ENCODE data around the gene MFRP.

MFRP gene

DNA sequence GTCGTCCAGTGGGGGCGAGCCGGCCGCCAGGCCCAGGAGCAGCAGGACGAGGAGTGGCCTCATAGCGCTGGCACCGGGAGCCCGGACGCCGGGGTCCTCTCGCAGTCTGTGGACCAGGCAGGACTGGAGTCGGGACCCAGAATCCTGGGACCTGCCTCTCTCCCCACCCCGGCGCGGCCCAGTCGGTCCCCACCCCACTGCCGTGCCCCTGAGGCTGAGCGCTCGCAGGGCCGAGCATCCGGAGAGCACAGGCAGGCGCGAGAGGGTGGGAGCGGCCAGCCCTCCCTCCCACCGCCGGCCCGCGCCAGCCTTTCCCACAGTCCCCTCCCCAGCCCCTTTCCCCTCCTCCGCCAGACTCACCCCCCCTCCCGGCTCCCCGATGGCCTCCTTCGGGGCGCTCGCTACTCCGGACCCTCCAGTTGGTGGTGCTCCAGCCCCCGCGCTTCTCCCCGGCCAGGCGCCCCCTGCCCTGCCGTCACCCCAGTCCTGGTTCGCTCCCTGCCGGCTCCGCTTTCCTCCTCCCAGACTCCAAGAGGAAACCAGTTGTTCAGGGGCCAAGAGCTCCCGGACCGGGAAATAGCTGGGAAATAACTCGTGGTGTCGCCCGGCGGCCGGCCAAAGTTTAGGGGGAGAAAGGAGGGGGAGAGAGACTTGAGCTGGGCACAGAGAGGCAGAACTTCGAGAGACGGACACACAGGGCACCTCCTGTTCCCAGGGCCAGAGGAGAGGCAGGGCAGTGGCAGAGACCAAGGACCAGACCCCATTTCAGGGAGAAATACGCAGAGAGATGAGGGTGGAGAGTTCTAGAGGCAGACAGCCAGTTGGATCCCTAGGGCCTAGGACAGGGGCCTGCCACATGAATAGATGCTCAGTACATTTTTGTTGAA lies 5.9 kb downstream of the MFRP start, which contains the start of gene C1QTNF5:
C1QTNF5 (minus strand) TSS at position 549 of the 887 bp plus-strand sequence; CDS start at position 63, 486 bp downstream.
- H3K4me3 ChIP-seq (ENCODE audit: low read depth, low read length), result peak within 1 kb of the TSS; percentile 30

DNA sequence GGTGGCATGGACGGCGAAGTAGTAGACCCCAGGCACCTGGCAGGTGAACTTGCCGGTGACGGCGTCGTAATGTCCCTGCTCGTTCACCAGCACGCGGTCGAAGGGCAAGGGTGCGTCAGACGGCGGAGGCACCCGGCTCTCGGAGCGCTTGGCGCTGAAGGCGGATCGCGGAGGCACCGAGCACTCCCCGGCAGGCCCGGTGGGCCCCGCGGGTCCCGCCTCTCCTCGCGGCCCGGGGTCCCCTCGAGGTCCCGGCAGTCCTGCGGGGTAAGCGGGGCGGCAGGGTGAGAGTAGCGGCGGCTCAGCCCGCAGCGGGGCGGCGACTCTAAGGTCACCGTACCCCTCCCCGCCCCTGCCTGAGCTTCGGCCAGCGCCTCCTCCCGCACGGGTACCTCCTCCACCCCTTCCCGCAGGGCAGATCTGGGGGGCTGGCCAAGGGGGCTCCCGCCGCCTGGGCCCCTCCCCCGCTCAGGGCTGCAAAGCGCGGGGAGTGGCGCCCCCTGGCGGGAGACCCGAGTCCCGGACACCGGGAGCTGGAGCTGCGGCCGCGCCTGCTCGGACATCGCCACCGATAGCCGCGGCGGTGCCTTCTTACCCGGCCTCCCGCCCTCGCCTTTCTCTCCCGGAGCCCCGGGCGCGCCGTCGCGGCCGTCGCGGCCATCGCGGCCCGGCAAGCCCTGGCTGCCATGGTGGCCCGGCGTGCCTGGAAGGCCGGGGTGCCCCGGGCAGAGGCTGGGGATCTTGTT lies 6.7 kb downstream of the MFRP start:
- no peak for DNase-seq (ENCODE audit: low read depth)
- peak overlapping the region; percentile 30 for H3K4me3 ChIP-seq (ENCODE audit: low read depth, low read length)
- TF ChIP-seq, protein P1, sequence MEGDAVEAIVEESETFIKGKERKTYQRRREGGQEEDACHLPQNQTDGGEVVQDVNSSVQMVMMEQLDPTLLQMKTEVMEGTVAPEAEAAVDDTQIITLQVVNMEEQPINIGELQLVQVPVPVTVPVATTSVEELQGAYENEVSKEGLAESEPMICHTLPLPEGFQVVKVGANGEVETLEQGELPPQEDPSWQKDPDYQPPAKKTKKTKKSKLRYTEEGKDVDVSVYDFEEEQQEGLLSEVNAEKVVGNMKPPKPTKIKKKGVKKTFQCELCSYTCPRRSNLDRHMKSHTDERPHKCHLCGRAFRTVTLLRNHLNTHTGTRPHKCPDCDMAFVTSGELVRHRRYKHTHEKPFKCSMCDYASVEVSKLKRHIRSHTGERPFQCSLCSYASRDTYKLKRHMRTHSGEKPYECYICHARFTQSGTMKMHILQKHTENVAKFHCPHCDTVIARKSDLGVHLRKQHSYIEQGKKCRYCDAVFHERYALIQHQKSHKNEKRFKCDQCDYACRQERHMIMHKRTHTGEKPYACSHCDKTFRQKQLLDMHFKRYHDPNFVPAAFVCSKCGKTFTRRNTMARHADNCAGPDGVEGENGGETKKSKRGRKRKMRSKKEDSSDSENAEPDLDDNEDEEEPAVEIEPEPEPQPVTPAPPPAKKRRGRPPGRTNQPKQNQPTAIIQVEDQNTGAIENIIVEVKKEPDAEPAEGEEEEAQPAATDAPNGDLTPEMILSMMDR (IDR thresholded peaks at IDR 0.05; ENCODE audit: control insufficient read depth, extremely low read depth, insufficient read depth), result peak; percentile 77

More for the DNA sequence above, 5.9 kb downstream of the MFRP start, which contains the start of gene C1QTNF5:
- TF ChIP-seq, protein P1 (IDR thresholded peaks at IDR 0.05; ENCODE audit: control insufficient read depth, extremely low read depth, insufficient read depth), result no peak
- no peak for DNase-seq (ENCODE audit: low read depth)

DNA sequence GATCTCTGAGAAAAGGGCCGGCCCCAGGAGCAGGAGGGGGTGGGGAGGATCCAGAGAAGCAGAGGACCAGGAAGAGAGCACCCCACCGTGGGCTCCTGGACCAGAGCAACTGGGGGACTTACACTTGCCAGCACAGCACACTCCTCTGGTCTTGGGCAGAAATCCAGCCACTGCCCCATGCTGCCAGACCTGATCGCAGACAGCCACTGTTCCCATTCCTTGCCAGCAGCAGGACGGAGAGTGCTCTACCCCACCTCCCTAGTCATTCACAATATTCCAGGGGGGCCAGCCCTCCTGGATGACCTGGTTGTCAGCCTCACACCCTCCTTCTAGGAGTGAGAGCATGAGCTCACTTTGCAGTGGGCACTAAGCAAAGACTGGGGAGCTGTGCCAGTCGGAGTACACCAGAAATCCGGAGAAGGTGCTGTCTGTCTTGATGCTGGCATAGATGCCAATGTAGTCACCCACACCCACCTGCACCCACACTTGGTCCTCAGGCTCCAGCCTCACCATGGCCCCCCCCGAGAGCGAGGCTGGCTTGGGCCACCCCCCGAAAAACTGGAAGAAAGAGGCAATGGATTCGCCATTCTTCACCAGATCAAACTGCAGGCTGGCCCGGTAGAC lies 7.4 kb downstream of the MFRP start:
- H3K4me3 ChIP-seq (ENCODE audit: low read depth, low read length), result no peak overlapping the region
- DNase-seq (ENCODE audit: low read depth), result no peak
- TF ChIP-seq, protein P1 (IDR thresholded peaks at IDR 0.05; ENCODE audit: control insufficient read depth, extremely low read depth, insufficient read depth), result no peak

DNA sequence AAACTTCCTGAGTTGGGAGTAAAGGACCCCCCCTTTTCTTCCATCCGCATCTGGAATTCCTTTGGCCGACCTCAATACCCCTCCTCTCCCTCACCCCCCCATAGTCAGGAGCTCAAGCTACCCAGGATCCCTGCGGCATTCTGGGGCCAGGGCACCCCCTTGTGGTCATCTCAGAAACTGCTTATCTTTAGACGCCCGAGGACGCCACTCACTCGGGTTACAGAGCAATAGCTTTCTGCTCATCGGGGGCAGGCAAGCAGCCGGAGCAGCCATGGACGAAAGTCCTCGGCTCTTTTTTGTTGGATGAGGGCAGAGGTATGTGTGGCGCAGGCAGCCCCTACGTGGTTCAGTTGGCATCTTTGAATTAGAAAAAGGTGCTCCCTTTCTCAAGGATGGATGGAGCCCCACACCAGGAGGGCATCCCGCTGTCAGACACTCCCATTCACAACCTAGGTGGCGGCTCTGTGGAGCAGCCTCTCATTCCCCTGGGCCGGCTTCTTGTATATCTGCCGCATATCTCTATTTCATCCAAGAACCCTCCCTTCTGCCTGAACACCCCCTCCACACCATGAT lies 8.1 kb downstream of the MFRP start:
- DNase-seq (ENCODE audit: low read depth), result no peak
- TF ChIP-seq, protein P1 (IDR thresholded peaks at IDR 0.05; ENCODE audit: control insufficient read depth, extremely low read depth, insufficient read depth), result peak; percentile 86
- no peak overlapping the region for H3K4me3 ChIP-seq (ENCODE audit: low read depth, low read length)

DNA sequence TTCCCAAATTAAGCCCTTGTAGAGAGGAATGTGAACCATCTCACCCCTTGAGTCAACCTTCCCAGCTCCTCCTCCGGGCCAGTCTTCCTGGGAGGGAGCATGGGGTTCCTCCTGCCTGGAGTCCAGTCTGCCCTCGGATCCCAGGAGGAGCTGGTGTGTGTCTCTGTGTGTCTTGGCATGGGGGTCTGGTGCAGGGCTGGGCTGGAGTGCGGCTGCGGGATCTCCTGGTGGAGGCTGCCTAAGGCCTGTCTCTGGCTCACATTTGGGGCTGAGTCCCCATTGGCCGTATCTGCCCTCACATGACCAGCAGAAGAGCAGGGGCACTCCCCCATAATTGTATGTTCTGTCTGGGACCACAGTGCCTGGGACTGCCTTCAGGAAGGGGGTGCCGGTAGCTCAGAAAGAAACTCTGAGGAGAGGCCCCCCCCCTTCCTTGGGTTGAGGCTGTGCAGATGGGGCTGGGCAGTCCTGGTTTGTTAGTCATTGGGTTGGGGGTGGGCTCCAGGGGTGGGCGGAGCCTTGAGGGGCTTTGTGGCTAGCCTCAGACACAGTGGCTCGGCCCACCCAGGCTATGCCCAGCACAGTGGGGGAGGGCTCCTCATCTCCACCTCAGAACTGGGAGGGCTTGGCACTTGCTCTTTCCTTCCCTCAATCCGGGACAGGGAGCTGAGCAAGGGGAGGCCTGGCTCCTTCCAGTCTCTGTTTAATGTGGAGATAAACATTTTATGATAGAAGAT lies 8.8 kb downstream of the MFRP start:
- H3K4me3 ChIP-seq (ENCODE audit: low read depth, low read length), result no peak overlapping the region
- TF ChIP-seq, protein P1 (IDR thresholded peaks at IDR 0.05; ENCODE audit: control insufficient read depth, extremely low read depth, insufficient read depth), result no peak
- DNase-seq (ENCODE audit: low read depth), result no peak
